SK-N-SH (cell line): ENCODE measurements around the gene SNPH. TPM values are rescaled to one million over a fixed set of nuclear protein-coding genes. Genes with fewer than 3 reads are reported as not detected.
A peak's percentile ranks its signal among the peaks of the same experiment; 100 is the strongest.

Experiments used
- CTCF ChIA-PET: fragments of 300-600, 350-600 bp; formaldehyde crosslinking; extraction: SDS; loops from one replicate; lab custom pipeline; 2021; lab: Yijun Ruan, JAX
- POLR2A ChIA-PET: fragments of 350-600 bp; sonication (Branson Sonifier 250); formaldehyde crosslinking; extraction: SDS; loops from one replicate; lab custom pipeline; 2020; ENCODE audit warnings: antibody characterized with exemption, inconsistent platforms; lab: Yijun Ruan, JAX
- DNase-seq: peaks from one replicate; pipeline ENCODE4 v3.0.0; 2012
- H2AFZ ChIP-seq: fragments of 200-600 bp; sonication (generic); 2 replicates; pipeline ENCODE4 v1.8.1; 2016; ENCODE audit warnings: antibody characterized with exemption, mild to moderate bottlenecking, low read depth
- H3F3A ChIP-seq: fragments of 200-600 bp; sonication (generic); replicated peaks from 2 replicates; pipeline ENCODE3; 2016; ENCODE audit warnings: antibody characterized with exemption, mild to moderate bottlenecking; ENCODE audit not compliant: insufficient read depth
- H3K27ac ChIP-seq, 2 experiments: fragments of 200-500 bp in 1 of 2; fragments of 200-600 bp in 1 of 2; sonication (Bioruptor generic) in 1 of 2; sonication (generic), shearing (Covaris generic) in 1 of 2; 2 replicates each; pipeline versions ENCODE4 v1.5.1 to v1.6.1; 2014 to 2016; ENCODE audit warnings: low read depth in 2 of 2, inconsistent platforms in 1 of 2, low read length in 1 of 2, mild to moderate bottlenecking in 1 of 2, mixed read lengths in 1 of 2
- H3K27me3 ChIP-seq: fragments of 200-600 bp; sonication (generic), shearing (Covaris generic); 2 replicates; pipeline ENCODE4 v1.6.1; 2016; ENCODE audit warnings: mixed run types; ENCODE audit not compliant: insufficient read depth
- H3K36me3 ChIP-seq, 2 experiments: fragments of 200-500 bp in 1 of 2; fragments of 200-600 bp in 1 of 2; sonication (Bioruptor generic) in 1 of 2; sonication (generic) in 1 of 2; replicated peaks in 1 of 2; 2 replicates each; pipeline versions ENCODE3 to v1.5.1; 2014 to 2016; ENCODE audit warnings: low read length in 1 of 2, mild to moderate bottlenecking in 1 of 2; ENCODE audit not compliant: insufficient read depth in 2 of 2, control insufficient read depth in 1 of 2
- H3K4me1 ChIP-seq, 2 experiments: fragments of 200-500 bp in 1 of 2; fragments of 200-600 bp in 1 of 2; sonication (Bioruptor generic) in 1 of 2; sonication (generic), shearing (Covaris generic) in 1 of 2; 2 replicates each; pipeline versions ENCODE4 v1.5.1 to v1.6.1; 2014 to 2016; ENCODE audit warnings: low read depth in 1 of 2, low read length in 1 of 2, mixed run types in 1 of 2; ENCODE audit not compliant: insufficient read depth in 2 of 2, control insufficient read depth in 1 of 2
- H3K4me2 ChIP-seq: fragments of 200-600 bp; sonication (generic), shearing (Covaris generic); 2 replicates; pipeline ENCODE4 v1.6.1; 2017; ENCODE audit warnings: mixed run types
- H3K4me3 ChIP-seq, 2 experiments: fragments of 200-500 bp in 1 of 2; fragments of 200-600 bp in 1 of 2; sonication (Bioruptor generic) in 1 of 2; sonication (generic), shearing (Covaris generic) in 1 of 2; 2 replicates each; pipeline versions ENCODE4 v1.5.1 to v1.8.1; 2014 to 2016; ENCODE audit warnings: low read depth in 2 of 2, inconsistent platforms in 1 of 2, low read length in 1 of 2, mild to moderate bottlenecking in 1 of 2, mixed read lengths in 1 of 2, moderate library complexity in 1 of 2
- H3K79me2 ChIP-seq: fragments of 200-600 bp; sonication (generic); 2 replicates; pipeline ENCODE4 v1.8.1; 2017; ENCODE audit warnings: mild to moderate bottlenecking; ENCODE audit not compliant: insufficient read depth
- H3K9ac ChIP-seq: fragments of 200-600 bp; sonication (generic); 2 replicates; pipeline ENCODE4 v1.6.1; 2017; ENCODE audit warnings: mixed run types
- H3K9me2 ChIP-seq: fragments of 200-600 bp; sonication (generic); 2 replicates; pipeline ENCODE4 v1.6.1; 2017; ENCODE audit warnings: mixed run types
- H3K9me3 ChIP-seq: fragments of 200-600 bp; sonication (generic); 2 replicates; pipeline ENCODE4 v1.6.1; 2017; ENCODE audit warnings: mixed run types, mild to moderate bottlenecking, moderate library complexity
- H4K20me1 ChIP-seq: fragments of 200-600 bp; sonication (generic); 2 replicates; pipeline ENCODE4 v1.6.1; 2017; ENCODE audit warnings: mild to moderate bottlenecking, mixed run types; ENCODE audit not compliant: insufficient read depth
- EP300 ChIP-seq, 2 experiments: IDR thresholded peaks; 2 replicates each; pipeline versions ENCODE4 v1.4.0 to v1.6.1; 2012; ENCODE audit warnings: borderline replicate concordance in 1 of 2, low read depth in 1 of 2, low read length in 1 of 2
- FOSL2 ChIP-seq: IDR thresholded peaks from 2 replicates; pipeline ENCODE4 v1.4.0; 2012; ENCODE audit warnings: low read depth, mild to moderate bottlenecking, moderate library complexity, borderline replicate concordance
- FOXJ3 ChIP-seq: sonication (generic); formaldehyde crosslinking; IDR thresholded peaks from 2 replicates; pipeline ENCODE4 v1.5.1; 2020; ENCODE audit warnings: mild to moderate bottlenecking, missing genetic modification reagents
- GABPA ChIP-seq: IDR thresholded peaks from 2 replicates; pipeline ENCODE4 v1.4.0; 2012; ENCODE audit warnings: low read depth, mild to moderate bottlenecking
- GATA2 ChIP-seq: sonication (generic); formaldehyde crosslinking; IDR thresholded peaks from 2 replicates; pipeline ENCODE4 v1.5.0; 2020; ENCODE audit warnings: mild to moderate bottlenecking, missing genetic modification reagents
- NFIC ChIP-seq: IDR thresholded peaks from 2 replicates; pipeline ENCODE4 v1.4.0; 2012; ENCODE audit warnings: borderline replicate concordance
- NRF1 ChIP-seq: IDR thresholded peaks from 2 replicates; pipeline ENCODE4 v1.6.1; 2012; ENCODE audit warnings: low read depth, mild to moderate bottlenecking, low read length
- POLR2AphosphoS5 ChIP-seq: IDR thresholded peaks from 2 replicates; pipeline ENCODE4 v1.6.1; 2012; ENCODE audit warnings: low read depth, low read length
- RAD21 ChIP-seq: IDR thresholded peaks from 2 replicates; pipeline ENCODE4 v1.6.1; 2012; ENCODE audit warnings: mild to moderate bottlenecking, low read length
- REST ChIP-seq: IDR thresholded peaks from 2 replicates; pipeline ENCODE4 v1.6.1; 2012; ENCODE audit warnings: mild to moderate bottlenecking, low read depth, low read length, moderate library complexity
- TAF1 ChIP-seq: IDR thresholded peaks from 2 replicates; pipeline ENCODE4 v1.6.1; 2012; ENCODE audit warnings: low read depth, mild to moderate bottlenecking, low read length, moderate library complexity, borderline replicate concordance
- YY1 ChIP-seq: IDR thresholded peaks from 2 replicates; pipeline ENCODE4 v1.4.0; 2012; ENCODE audit warnings: low read depth, mild to moderate bottlenecking
- WGBS: methylation state at CpG from one replicate; pipeline ENCODE4 v1.1.6; 2017; ENCODE audit warnings: low lambda C conversion rate; 5-methylcytosine and 5-hydroxymethylcytosine counted together
- polyA plus RNA-seq, 3 experiments: library from polyadenylated mRNA; depleted of rRNA; stranded (reverse); fragments of >200 nt; gene quantifications; 2 replicates each; pipeline ENCODE4 v1.2.3, GENCODE V29; 2012
- TF ChIP-seq, protein P1 (sequence below): fragments of 150-350 bp; IDR thresholded peaks from 2 replicates; pipeline ENCODE4 v1.6.1; 2016; ENCODE audit warnings: mild to moderate bottlenecking, low read depth, low read length
- TF ChIP-seq, protein P2 (sequence below): fragments of 150-350 bp; IDR thresholded peaks from 2 replicates; pipeline ENCODE4 v1.6.1; 2017; ENCODE audit warnings: antibody characterized with exemption, low read length, low read depth, borderline replicate concordance

The SNPH gene
- polyA plus RNA-seq, 1 of the 3 experiments (the other 2 are of a cell fraction) = 2.5 TPM

- TF ChIP-seq, protein P1, sequence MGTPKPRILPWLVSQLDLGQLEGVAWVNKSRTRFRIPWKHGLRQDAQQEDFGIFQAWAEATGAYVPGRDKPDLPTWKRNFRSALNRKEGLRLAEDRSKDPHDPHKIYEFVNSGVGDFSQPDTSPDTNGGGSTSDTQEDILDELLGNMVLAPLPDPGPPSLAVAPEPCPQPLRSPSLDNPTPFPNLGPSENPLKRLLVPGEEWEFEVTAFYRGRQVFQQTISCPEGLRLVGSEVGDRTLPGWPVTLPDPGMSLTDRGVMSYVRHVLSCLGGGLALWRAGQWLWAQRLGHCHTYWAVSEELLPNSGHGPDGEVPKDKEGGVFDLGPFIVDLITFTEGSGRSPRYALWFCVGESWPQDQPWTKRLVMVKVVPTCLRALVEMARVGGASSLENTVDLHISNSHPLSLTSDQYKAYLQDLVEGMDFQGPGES = no peak
- TF ChIP-seq NFIC (no peak), GABPA (no peak)
Observed at GRCh38 chr20:1308702-1309095, 42.6 kb downstream of the SNPH start (continued).

DNA sequence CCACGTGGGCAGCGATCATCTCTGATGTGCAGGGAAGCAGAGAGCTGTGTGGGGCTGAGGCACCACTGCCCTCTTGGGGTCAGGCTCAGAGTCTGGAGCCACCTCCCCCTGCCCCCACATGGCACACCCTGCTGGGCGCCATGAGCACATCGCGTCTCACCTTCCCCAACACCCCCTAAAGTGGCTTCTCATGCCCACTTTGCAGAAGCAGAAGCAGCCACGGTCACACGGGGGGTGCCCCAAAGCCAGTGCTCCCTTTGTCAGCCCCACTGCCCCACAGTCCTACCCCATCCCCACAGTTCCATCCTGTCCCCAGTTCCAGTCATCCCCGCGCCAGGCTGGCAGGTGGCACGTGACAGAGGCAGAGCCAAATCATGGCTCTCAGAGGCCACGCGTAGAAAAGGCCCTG, 43.3 kb downstream of the SNPH start:
- H4K20me1 ChIP-seq = no peaks in the 10 kb centered on the region
- H3K4me1 ChIP-seq = no peaks in the 10 kb centered on the region
- no peaks in the 10 kb centered on the region for H3K9me2 ChIP-seq
- ChIA-PET POLR2A (no interaction called here), CTCF (interaction anchor here (0.9 to 1.6 kb wide), 6 partner anchors 21 to 195 kb away, joined by 3 to 9 read pairs (median 4); partner anchors contain the start of gene NSFL1C)
- H2AFZ ChIP-seq = no peak overlapping the region
- no peak overlapping the region for H3K4me3 ChIP-seq
- WGBS = 92% methylated on average over 12 of the region's 12 CpGs
- no peak overlapping the region for H3K9ac ChIP-seq
- H3K27ac ChIP-seq = no peak overlapping the region
- H3F3A ChIP-seq = no peaks in the 10 kb centered on the region
- TF ChIP-seq GATA2 (no peak), RAD21 (peak; percentile 21)
- H3K27me3 ChIP-seq = no peaks in the 10 kb centered on the region
- no peaks in the 10 kb centered on the region for H3K79me2 ChIP-seq
- no peak for DNase-seq
- no peak overlapping the region for H3K4me2 ChIP-seq
- H3K36me3 ChIP-seq = peaks cover 0 to 7% of the 10 kb centered on the region in 2 experiments
- no peaks in the 10 kb centered on the region for H3K9me3 ChIP-seq

DNA sequence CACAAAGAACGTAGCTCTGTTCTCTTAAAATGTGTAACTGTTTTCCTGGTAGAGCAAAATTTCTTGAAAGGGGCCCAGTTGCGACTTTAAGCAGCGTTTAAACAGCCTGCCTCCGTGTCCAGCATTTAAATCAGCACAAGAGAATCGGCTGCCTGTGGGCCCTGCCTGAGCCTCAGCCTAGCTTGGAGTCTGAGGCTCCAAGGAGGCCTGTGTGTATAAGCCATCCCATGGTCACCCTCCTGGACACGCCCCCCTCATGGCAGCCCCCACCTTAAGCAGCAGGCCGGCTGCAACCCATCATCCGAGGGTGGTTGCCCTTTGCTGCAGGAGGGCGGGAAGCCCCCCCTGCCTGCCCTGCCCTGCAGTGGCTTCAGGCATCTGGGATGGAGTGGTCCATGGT, 44.0 kb downstream of the SNPH start:
- no peak for DNase-seq
- H4K20me1 ChIP-seq = no peaks in the 10 kb centered on the region
- H3K79me2 ChIP-seq = no peaks in the 10 kb centered on the region
- H3K27me3 ChIP-seq = no peaks in the 10 kb centered on the region
- POLR2A ChIA-PET = no interaction called here
- H3K9ac ChIP-seq = no peak overlapping the region
- H3K9me3 ChIP-seq = no peaks in the 10 kb centered on the region
- H3K27ac ChIP-seq = no peak overlapping the region
- CTCF ChIA-PET = interaction anchor here (0.9 to 1.6 kb wide), 4 partner anchors 21 to 194 kb away, joined by 3 to 5 read pairs (median 4); no protein-coding TSS in a partner anchor
- no peak overlapping the region for H3K4me2 ChIP-seq
- 84% methylated on average over 7 of the region's 9 CpGs for WGBS
- no peaks in the 10 kb centered on the region for H3K4me1 ChIP-seq
- H3K36me3 ChIP-seq = peaks cover 0 to 5% of the 10 kb centered on the region in 2 experiments
- no peak overlapping the region for H2AFZ ChIP-seq
- H3K9me2 ChIP-seq = no peaks in the 10 kb centered on the region
- no peak for TF ChIP-seq POLR2AphosphoS5
- TF ChIP-seq EP300 (IDR thresholded peaks at IDR 0.05; ENCODE audit: borderline replicate concordance in 1 of 2, low read depth in 1 of 2, low read length in 1 of 2) = no peak
- TF ChIP-seq REST = no peak
- TF ChIP-seq NRF1 = no peak
- TF ChIP-seq FOXJ3 (CRISPR knock-in tag) = no peak
- TF ChIP-seq FOSL2 = no peak
- TF ChIP-seq TAF1 = no peak
- TF ChIP-seq, protein P2, sequence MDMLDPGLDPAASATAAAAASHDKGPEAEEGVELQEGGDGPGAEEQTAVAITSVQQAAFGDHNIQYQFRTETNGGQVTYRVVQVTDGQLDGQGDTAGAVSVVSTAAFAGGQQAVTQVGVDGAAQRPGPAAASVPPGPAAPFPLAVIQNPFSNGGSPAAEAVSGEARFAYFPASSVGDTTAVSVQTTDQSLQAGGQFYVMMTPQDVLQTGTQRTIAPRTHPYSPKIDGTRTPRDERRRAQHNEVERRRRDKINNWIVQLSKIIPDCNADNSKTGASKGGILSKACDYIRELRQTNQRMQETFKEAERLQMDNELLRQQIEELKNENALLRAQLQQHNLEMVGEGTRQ = no peak
- TF ChIP-seq YY1 = no peak
- H3F3A ChIP-seq = no peaks in the 10 kb centered on the region
- H3K4me3 ChIP-seq = no peak overlapping the region
